Thymus (tissue), 11 donors: ENCODE measurements around the gene SDF2. TPM values are rescaled to one million over a fixed set of nuclear protein-coding genes. Genes with fewer than 3 reads are reported as not detected.

ENCODE experiments used
- DNase-seq, 9 donors: peaks; one replicate each; pipeline ENCODE4 v3.0.0-alpha.2; 2013; ENCODE audit warnings: low spot score in 9 of 9, low read depth in 6 of 9, missing footprints in 1 of 9
- H3K27ac ChIP-seq, 2 donors: one replicate each; pipeline ENCODE4 v1.5.1; 2013; ENCODE audit warnings: control low read depth in 1 of 2, low read depth in 1 of 2, low read length in 1 of 2, mild to moderate bottlenecking in 1 of 2, moderate library complexity in 1 of 2
- H3K27me3 ChIP-seq, 2 donors: one replicate each; pipeline ENCODE4 v1.5.1; 2013; ENCODE audit warnings: low read length in 1 of 2; ENCODE audit not compliant: control insufficient read depth in 2 of 2, insufficient read depth in 1 of 2
- H3K36me3 ChIP-seq, 2 donors: one replicate each; pipeline ENCODE4 v1.5.1; 2013; ENCODE audit warnings: low read length in 1 of 2, mild to moderate bottlenecking in 1 of 2, moderate library complexity in 1 of 2; ENCODE audit not compliant: control insufficient read depth in 2 of 2, insufficient read depth in 2 of 2
- H3K4me1 ChIP-seq, 2 donors: one replicate each; pipeline ENCODE4 v1.5.1; 2013; ENCODE audit warnings: low read length in 2 of 2; ENCODE audit not compliant: control insufficient read depth in 2 of 2, insufficient read depth in 2 of 2
- H3K4me3 ChIP-seq, 2 donors: one replicate each; pipeline ENCODE4 v1.5.1; 2013; ENCODE audit warnings: low read length in 2 of 2, control low read depth in 1 of 2, mild to moderate bottlenecking in 1 of 2
- H3K9me3 ChIP-seq, 2 donors: one replicate each; pipeline ENCODE4 v1.5.1; 2013; ENCODE audit warnings: low read length in 1 of 2, mild to moderate bottlenecking in 1 of 2; ENCODE audit not compliant: control insufficient read depth in 2 of 2, insufficient read depth in 1 of 2
- WGBS: extraction: QIAGEN DNeasy Blood & Tissue Kit; methylation state at CpG from one replicate; pipeline ENCODE4 v1.1.7; 2013; 5-methylcytosine and 5-hydroxymethylcytosine counted together
- polyA plus RNA-seq: library from polyadenylated mRNA; stranded (reverse); fragments of 200-250 nt; gene quantifications from one replicate; pipeline ENCODE4 v1.2.3, GENCODE V29; 2013
- total RNA-seq: library from RNA; stranded (reverse); fragments of 120-200 nt; gene quantifications from one replicate; pipeline ENCODE4 v1.2.4, GENCODE V29; 2013
- donor health status: healthy.

SDF2 gene
- total and polyA plus RNA-seq, 2 donors = 40.8 to 47.2 TPM

DNA sequence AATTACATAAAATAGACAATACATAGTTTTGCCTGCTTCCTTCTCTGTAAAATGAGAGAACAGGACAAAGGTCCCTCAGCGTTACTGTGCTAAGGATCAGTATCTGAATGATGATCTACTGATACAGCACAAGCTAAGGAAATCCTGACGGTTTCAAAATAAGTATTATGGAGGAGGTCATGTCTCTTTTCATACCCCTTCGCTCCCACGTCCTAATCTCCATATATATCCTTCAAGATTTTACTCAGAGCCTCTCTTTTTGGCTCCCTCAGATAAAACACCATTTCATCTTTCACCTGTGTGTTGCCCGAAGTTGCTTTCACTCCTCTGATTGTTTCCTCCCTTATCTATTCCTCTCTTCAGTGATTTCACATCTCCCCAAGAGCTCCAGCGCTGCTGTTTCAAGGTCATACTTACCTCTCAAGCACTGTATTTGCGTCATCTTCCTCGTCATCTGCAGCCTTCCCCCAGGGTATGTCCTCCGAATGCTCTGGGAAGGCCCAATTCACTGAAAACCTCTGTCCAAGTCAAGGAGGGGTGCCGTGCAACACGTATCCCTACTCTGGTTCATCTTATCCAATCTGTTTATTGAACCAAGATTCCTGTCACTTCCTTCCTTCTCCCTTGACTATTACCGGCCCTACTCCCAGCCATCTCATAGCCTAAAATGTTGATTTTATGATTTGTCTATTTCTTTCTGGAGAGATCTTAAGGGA lies 15.5 kb downstream of the SDF2 start:
- peaks cover 13 to 26% of the 10 kb centered on the region in 2 donors for H3K4me1 ChIP-seq
- WGBS = 87% methylated on average over 12 of the region's 12 CpGs
- no peak for DNase-seq

GRCh38 chr17:28645576-28645939 lies 16.1 kb downstream of the SDF2 start:
- 46% methylated on average over 8 of the region's 8 CpGs for WGBS
- H3K27ac ChIP-seq = peak overlapping the region; percentile 80 to 82
- no peaks in the 10 kb centered on the region for H3K27me3 ChIP-seq
- peaks cover 31 to 41% of the 10 kb centered on the region in 2 donors for H3K36me3 ChIP-seq
- DNase-seq = no peak
- H3K4me1 ChIP-seq = peaks cover 13 to 26% of the 10 kb centered on the region in 2 donors
- peak overlapping the region; percentile 66 to 98 for H3K4me3 ChIP-seq
- no peaks in the 10 kb centered on the region for H3K9me3 ChIP-seq

More for the DNA sequence above, 15.5 kb downstream of the SDF2 start:
- Histone ChIP-seq H3K4me3 (peak overlapping the region in 1 of 2 donors; percentile 28), H3K9me3 (no peaks in the 10 kb centered on the region), H3K27me3 (no peaks in the 10 kb centered on the region), H3K27ac (peak overlapping the region; percentile 76 to 84), H3K36me3 (peaks cover 27 to 44% of the 10 kb centered on the region in 2 donors)

DNA sequence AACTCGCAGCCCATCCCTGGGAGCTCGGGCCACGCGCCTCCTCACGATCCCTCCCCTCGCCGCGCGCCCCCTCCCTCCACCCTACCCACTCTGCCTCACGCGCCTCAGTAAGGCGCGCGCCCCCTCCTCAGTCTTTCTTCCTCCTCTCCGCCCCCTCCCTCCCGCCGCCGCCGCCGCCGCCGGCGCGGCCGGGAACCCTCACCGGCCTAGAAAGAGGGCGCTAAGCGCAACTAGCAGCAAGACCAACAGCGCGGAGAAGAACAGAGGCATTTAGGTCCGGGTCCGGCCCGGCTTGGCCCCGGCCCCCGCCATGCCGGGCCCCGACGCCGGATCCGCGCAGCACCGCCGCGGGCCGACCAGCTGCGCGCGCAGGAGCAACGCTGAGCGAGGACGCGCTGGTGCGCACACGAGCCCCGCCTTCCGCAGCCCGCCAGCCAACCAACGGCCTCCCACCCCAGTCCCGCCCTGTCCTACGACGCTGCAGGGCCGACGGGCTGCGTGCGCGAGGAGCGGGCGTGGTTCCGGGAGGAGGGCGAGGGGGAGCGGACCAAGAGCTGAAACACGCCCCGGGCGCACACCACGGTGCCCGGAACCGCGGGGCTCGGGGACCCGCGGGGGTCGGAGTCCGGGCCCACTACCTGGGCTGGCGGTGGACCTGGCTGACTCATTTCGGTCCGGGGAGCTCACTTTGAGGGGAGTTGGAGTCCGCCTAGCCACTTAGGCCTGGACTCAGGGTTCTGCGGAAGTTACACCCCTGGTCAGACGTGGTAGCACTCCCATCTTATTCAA lies 16.7 kb downstream of the SDF2 start, which contains the start of gene BLTP2:
TSS of gene BLTP2 (minus strand) at position 372 of the 789 bp plus-strand sequence. CDS start at position 270, 102 bp downstream.
- WGBS = under 1% methylated on average over 89 of the region's 89 CpGs
- Histone ChIP-seq H3K4me1 (peaks cover 13 to 26% of the 10 kb centered on the region in 2 donors), H3K27ac (peak within 1 kb of the TSS; percentile 82 to 92), H3K36me3 (peaks cover 34 to 45% of the 10 kb centered on the region in 2 donors), H3K27me3 (no peaks in the 10 kb centered on the region), H3K9me3 (no peaks in the 10 kb centered on the region), H3K4me3 (peak within 1 kb of the TSS; percentile 87 to 98)
- peak; percentile 78 to 96 (median 89) for DNase-seq

DNA sequence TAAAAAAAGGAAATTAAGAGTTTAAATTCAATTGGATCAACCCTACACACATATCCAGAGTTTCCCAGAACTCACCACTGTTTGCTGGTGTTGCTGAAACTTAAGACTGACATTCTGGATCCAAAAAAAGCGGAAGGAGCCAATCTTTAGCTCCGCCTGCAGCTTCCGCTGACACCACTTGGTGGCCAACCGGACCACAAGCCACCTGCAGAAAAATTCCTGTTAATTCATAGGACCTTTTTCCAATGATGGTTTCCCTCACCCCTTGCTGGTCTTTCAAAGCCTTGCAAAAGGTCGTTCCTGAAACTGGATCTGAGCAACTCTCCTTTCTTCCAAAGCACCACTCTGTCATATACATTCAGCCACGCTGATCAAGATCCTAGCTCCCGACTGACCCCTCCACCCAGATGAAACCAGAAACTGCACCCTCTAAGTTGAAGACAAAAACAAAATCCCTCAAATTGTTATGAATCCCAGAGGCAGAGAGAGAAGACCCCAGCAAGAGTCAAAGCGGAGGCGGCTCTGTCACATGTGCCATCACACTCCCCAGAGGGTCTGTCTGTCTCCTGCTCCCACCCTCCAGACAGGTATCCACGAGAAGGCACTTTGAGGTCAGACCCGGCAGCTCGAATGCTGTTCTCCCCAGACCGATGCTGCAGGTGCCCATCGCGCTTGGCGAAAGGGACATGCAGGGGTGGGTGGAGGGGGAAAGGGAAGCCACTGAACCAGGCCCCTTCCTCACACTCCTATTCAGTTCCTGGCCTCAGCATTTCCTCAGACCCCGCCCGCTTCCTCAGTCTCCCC lies 17.5 kb downstream of the SDF2 start:
- H3K9me3 ChIP-seq = no peaks in the 10 kb centered on the region
- peak in 3 of 9 donors; percentile 6 to 45 (median 22) for DNase-seq
- H3K4me1 ChIP-seq = peaks cover 13 to 26% of the 10 kb centered on the region in 2 donors
- peak overlapping the region; percentile 63 to 92 for H3K27ac ChIP-seq
- 1% methylated on average over 18 of the region's 18 CpGs for WGBS
- peaks cover 41 to 52% of the 10 kb centered on the region in 2 donors for H3K36me3 ChIP-seq
- no peaks in the 10 kb centered on the region for H3K27me3 ChIP-seq
- H3K4me3 ChIP-seq = peak overlapping the region; percentile 87 to 98

DNA sequence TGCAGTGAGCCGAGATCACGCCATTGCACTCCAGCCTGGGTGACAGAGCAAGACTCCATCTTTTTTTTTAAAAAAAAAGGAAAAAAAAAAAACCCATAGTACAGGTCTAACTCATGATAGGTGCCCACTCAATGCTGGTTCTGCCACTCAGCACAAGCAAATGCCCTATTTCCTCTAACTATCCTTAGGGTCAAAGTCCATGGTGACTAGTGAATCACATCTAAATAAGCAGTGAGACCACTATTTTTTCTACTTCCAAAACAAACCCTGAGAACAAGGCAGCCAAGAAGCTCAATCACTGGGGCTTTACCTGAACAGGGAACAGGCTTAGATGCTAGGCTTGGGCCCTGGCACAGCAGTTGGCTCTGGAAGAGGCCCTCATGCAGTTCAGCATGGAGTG lies 20.1 kb downstream of the SDF2 start:
- whole genome bisulfite sequencing = 100% methylated on average over 2 of the region's 2 CpGs
- peaks cover 12 to 22% of the 10 kb centered on the region in 2 donors for H3K4me1 ChIP-seq

DNA sequence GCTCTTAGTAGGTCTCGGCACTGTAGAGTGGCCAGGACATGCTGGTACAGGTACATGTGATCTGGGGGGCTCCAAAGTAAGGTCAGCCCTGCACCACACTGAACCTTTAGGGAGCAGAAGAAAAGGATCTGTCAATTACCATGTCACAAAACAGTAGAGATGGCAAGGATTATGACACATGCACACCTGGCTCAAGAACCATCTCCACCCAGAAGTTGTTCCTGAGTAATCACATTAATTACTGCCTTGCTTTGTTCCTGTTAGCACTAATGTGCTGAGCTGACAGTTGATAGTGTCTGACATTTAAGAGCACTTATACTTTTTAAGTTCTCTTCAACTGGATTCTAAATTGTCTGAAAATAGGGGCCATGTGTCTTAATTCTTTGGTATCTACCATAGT lies 26.2 kb downstream of the SDF2 start:
- Histone ChIP-seq H3K4me3 (no peak overlapping the region), H3K36me3 (peaks cover 82 to 98% of the 10 kb centered on the region in 2 donors), H3K4me1 (no peaks in the 10 kb centered on the region), H3K27ac (no peak overlapping the region), H3K9me3 (no peaks in the 10 kb centered on the region), H3K27me3 (no peaks in the 10 kb centered on the region)
- 95% methylated on average over 1 of the region's 1 CpG for WGBS
- DNase-seq = no peak

More for the DNA sequence above, 20.1 kb downstream of the SDF2 start:
- no peak for DNase-seq
- H3K27ac ChIP-seq = no peak overlapping the region
- H3K4me3 ChIP-seq = no peak overlapping the region
- H3K36me3 ChIP-seq = peaks cover 50 to 60% of the 10 kb centered on the region in 2 donors
- H3K9me3 ChIP-seq = no peaks in the 10 kb centered on the region
- H3K27me3 ChIP-seq = no peaks in the 10 kb centered on the region

DNA sequence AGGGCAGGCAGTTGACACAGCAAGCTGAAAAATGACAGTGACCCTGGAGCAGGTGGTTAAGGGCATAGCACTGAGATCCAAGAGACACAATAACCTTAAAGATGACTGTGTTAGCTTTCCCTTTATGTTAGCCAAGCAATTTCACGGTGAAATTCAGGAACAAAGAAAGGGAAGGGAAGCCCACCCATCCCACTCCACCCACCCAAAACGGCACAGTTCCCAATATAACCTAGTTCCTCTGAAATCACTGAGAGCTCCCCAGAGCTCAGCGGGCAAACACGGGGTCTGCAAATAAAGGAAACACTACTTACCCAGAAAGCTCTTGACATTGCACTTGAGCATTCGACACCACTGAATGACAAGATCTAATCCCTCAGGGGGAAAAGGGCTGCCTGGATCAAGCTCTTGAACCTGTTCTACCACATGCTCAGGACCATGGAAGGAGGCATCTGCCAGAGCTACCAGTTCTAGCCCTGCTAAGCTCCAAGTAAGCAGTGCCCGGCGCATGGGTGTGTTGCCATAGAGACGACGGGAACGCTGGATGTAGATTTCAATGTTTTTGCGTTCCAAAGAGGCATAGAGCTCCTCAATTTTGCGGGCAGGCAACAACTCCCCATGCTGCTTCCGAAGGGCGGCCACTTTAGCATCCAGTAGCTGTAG lies 27.4 kb downstream of the SDF2 start:
- no peaks in the 10 kb centered on the region for H3K9me3 ChIP-seq
- no peaks in the 10 kb centered on the region for H3K4me1 ChIP-seq
- no peak overlapping the region for H3K4me3 ChIP-seq
- no peak overlapping the region for H3K27ac ChIP-seq
- WGBS = 96% methylated on average over 14 of the region's 14 CpGs
- H3K27me3 ChIP-seq = no peaks in the 10 kb centered on the region
- no peak for DNase-seq
- peaks cover 80 to 94% of the 10 kb centered on the region in 2 donors for H3K36me3 ChIP-seq

DNA sequence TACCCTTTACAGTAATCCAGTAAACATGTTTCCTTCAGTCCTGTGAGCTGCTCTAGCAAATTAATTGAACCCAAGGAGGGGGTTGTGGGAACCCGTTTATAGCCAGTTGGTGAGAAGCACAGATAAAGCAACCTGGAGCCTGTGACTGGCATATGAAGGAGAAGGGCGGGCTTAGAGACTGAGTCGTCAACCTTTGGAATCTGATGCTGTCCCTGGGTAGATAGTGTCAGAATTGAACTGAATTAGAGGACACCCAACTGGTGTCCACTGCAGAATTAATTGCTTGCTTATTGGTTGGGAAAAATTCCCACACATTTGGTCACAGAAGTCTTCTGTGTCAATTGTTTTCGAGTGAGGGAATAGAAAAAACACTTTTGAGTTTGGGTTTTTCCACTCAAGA lies 34.9 kb downstream of the SDF2 start:
- no peaks in the 10 kb centered on the region for H3K9me3 ChIP-seq
- H3K36me3 ChIP-seq = peaks cover 41 to 71% of the 10 kb centered on the region in 2 donors
- no peak overlapping the region for H3K4me3 ChIP-seq
- H3K27ac ChIP-seq = no peak overlapping the region
- H3K4me1 ChIP-seq = no peaks in the 10 kb centered on the region
- no peaks in the 10 kb centered on the region for H3K27me3 ChIP-seq
- DNase-seq = no peak
- over 99% methylated on average over 4 of the region's 4 CpGs for WGBS
